Natural killer cell (primary cell): Measurements from ENCODE around the gene NIPBL. TPM values are rescaled to one million over a fixed set of nuclear protein-coding genes. Genes with fewer than 3 reads are reported as not detected.
A peak's percentile ranks its signal among the peaks of the same experiment; 100 is the strongest.

Experiments
- ATAC-seq, 3 donors: fragments of 150-1000 bp in 2 of 3; fragments of 200-7000 bp in 1 of 3; cut with Tn5 transposase; 1 replicate in 1 of 3; 2 replicates in 2 of 3; pipeline ENCODE4 v1.10.0; 2021; ENCODE audit warnings: mild to moderate bottlenecking in 2 of 3, moderate library complexity in 2 of 3
- DNase-seq, 2 donors: peaks; one replicate each; pipeline versions ENCODE4 v3.0.0 to v3.0.0-alpha.2; 2013 to 2021; ENCODE audit warnings: mixed read lengths in 1 of 2
- H3K27ac ChIP-seq: one replicate; pipeline ENCODE4 v1.5.1; 2013; ENCODE audit warnings: mild to moderate bottlenecking, low read length
- H3K27me3 ChIP-seq: one replicate; pipeline ENCODE4 v1.6.1; 2013; ENCODE audit warnings: low read length; ENCODE audit not compliant: control insufficient read depth, insufficient read depth
- H3K36me3 ChIP-seq: one replicate; pipeline ENCODE4 v1.6.1; 2013; ENCODE audit warnings: low read length; ENCODE audit not compliant: control insufficient read depth, insufficient read depth
- H3K4me1 ChIP-seq: one replicate; pipeline ENCODE4 v1.6.1; 2013; ENCODE audit warnings: low read length; ENCODE audit not compliant: control insufficient read depth, insufficient read depth
- H3K4me3 ChIP-seq: one replicate; pipeline ENCODE4 v1.5.1; 2013; ENCODE audit warnings: low read length
- H3K9me3 ChIP-seq: one replicate; pipeline ENCODE4 v1.6.1; 2013; ENCODE audit warnings: low read length; ENCODE audit not compliant: control insufficient read depth, insufficient read depth
- H3K27ac Mint-ChIP-seq, 2 donors: one replicate each; pipeline ENCODE4 v1.8.0; 2022; ENCODE audit warnings: mild to moderate bottlenecking in 2 of 2, mixed read lengths in 2 of 2, moderate library complexity in 1 of 2
- H3K27me3 Mint-ChIP-seq, 2 donors: one replicate each; pipeline ENCODE4 v1.8.0; 2022; ENCODE audit warnings: low read depth in 2 of 2, mixed read lengths in 2 of 2
- H3K36me3 Mint-ChIP-seq: one replicate; pipeline ENCODE4 v1.8.0; 2022; ENCODE audit warnings: mixed read lengths
- H3K4me1 Mint-ChIP-seq, 2 donors: one replicate each; pipeline ENCODE4 v1.8.0; 2022; ENCODE audit warnings: mixed read lengths in 2 of 2
- H3K4me3 Mint-ChIP-seq: one replicate; pipeline ENCODE4 v1.8.0; 2022; ENCODE audit warnings: mild to moderate bottlenecking, moderate library complexity, mixed read lengths
- H3K9me3 Mint-ChIP-seq, 2 donors: one replicate each; pipeline ENCODE4 v1.8.0; 2022; ENCODE audit warnings: mixed read lengths in 2 of 2
- WGBS: methylation state at CpG from one replicate; pipeline ENCODE4 v1.1.7; 2013; ENCODE audit warnings: missing lambda C conversion rate; ENCODE audit not compliant: insufficient coverage; 5-methylcytosine and 5-hydroxymethylcytosine counted together
- intact Hi-C: fragments of 100-400 bp; cut with micrococcal nuclease; formaldehyde crosslinking; loops from one replicate; pipeline ENCODE4 v1.14.2; 2022
- total RNA-seq, 4 donors: library from RNA; stranded (reverse); fragments of 120-200 nt in 1 of 4; gene quantifications; one replicate each; pipeline versions ENCODE4 v1.2.3 to v1.2.4, GENCODE V29; 2013 to 2022
- TF ChIP-seq, protein P1 (sequence below): fragments of 200-600 bp; IDR thresholded peaks from one replicate; pipeline ENCODE4 v1.8.0; 2022; ENCODE audit warnings: antibody characterized with exemption

NIPBL gene
- total RNA-seq, 3 donors from 2014 or later (not counting 1 experiment from before 2014, with no cell fraction given): 137 to 153 (median 145) TPM

DNA sequence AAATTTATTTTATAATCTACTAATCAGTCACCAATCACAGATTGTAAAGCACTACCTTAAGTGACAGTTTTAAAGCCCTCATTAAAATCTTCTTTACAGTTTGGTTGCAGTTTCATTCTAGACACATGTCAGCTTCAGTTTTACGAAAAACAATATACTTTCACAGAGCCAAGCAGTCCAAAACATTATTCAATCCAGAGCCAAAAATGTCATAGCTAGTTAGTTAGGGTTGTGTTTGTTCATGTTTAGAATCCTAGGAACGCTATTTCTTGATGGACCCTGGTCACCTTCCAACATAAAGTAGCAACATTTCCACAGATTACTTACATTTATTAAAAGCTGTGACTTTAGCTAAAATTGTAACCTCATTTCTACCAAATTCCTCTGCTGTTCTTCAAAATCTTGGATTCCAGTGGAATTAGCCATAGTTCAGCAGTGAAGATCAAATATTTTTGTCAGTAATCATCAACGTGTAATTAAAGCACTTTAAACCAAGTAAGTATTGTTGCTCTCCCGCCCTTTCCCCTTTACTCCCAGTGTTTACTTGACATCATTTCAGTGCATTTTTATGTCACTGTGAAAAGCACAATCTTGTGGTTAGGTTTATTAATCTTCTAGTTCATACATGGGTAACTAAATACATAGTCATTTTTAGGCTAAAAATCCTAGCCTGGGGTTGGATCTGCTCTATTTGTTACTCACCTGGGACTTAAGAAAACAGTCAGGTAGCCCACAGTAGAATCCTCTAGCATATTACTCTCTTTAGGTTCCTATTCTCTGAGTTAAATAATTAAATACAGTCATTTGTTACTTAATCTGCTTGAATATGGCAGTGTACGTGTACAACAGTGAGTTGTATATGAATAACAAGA, 74.3 kb downstream of the NIPBL start:
- H3K9me3 ChIP-seq: no peaks in the 10 kb centered on the region
- peaks cover 53 to 63% of the 10 kb centered on the region in 2 donors for H3K4me1 Mint-ChIP-seq
- no peaks in the 10 kb centered on the region for H3K9me3 Mint-ChIP-seq
- no peaks in the 10 kb centered on the region for H3K4me1 ChIP-seq
- no peak overlapping the region for H3K4me3 ChIP-seq
- H3K36me3 Mint-ChIP-seq: no peaks in the 10 kb centered on the region
- DNase-seq (no peak), ATAC-seq (no peak)
- H3K27ac Mint-ChIP-seq: peak overlapping the region; percentile 56 to 61
- TF ChIP-seq, protein P1, sequence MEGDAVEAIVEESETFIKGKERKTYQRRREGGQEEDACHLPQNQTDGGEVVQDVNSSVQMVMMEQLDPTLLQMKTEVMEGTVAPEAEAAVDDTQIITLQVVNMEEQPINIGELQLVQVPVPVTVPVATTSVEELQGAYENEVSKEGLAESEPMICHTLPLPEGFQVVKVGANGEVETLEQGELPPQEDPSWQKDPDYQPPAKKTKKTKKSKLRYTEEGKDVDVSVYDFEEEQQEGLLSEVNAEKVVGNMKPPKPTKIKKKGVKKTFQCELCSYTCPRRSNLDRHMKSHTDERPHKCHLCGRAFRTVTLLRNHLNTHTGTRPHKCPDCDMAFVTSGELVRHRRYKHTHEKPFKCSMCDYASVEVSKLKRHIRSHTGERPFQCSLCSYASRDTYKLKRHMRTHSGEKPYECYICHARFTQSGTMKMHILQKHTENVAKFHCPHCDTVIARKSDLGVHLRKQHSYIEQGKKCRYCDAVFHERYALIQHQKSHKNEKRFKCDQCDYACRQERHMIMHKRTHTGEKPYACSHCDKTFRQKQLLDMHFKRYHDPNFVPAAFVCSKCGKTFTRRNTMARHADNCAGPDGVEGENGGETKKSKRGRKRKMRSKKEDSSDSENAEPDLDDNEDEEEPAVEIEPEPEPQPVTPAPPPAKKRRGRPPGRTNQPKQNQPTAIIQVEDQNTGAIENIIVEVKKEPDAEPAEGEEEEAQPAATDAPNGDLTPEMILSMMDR: no peak
- H3K36me3 ChIP-seq: peaks cover 5% of the 10 kb centered on the region
- no peaks in the 10 kb centered on the region for H3K27me3 Mint-ChIP-seq
- 81% methylated on average over 2 of the region's 5 CpGs for WGBS
- intact Hi-C loops: no loop called here
- H3K27me3 ChIP-seq: no peaks in the 10 kb centered on the region
- H3K27ac ChIP-seq: no peak overlapping the region
- H3K4me3 Mint-ChIP-seq: no peak overlapping the region

DNA sequence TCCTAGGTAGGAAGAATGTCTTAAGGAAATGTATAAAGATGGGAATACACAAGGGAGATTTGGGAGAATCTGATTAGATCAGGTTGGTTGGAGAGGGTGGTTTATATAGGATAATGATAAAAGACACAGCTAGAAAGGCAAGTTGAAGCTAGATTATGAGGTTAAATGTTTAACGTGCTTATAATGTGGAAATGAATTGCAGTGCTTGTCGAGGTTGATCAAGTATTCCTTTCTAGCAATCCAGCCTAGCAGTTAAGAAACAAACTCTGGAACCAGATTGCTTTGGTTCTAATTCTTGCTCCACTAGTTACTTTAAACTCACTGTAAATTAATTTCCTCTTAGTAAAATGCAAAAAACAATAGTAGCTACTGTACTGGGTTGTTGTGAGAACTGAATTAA, 76.5 kb downstream of the NIPBL start:
- Histone ChIP-seq H3K9me3 (no peaks in the 10 kb centered on the region), H3K36me3 (peaks cover 19% of the 10 kb centered on the region), H3K27ac (no peak overlapping the region), H3K27me3 (no peaks in the 10 kb centered on the region), H3K4me3 (no peak overlapping the region), H3K4me1 (no peaks in the 10 kb centered on the region)
- Mint-ChIP-seq H3K36me3 (no peaks in the 10 kb centered on the region), H3K27ac (peak overlapping the region in 1 of 2 donors; percentile 3), H3K9me3 (no peaks in the 10 kb centered on the region), H3K4me3 (no peak overlapping the region), H3K27me3 (no peaks in the 10 kb centered on the region), H3K4me1 (peaks cover 43 to 50% of the 10 kb centered on the region in 2 donors)
- WGBS: 100% methylated on average over 2 of the region's 2 CpGs
- ATAC-seq: no peak
- no peak for DNase-seq
- intact Hi-C loops: no loop called here
- TF ChIP-seq, protein P1: no peak

DNA sequence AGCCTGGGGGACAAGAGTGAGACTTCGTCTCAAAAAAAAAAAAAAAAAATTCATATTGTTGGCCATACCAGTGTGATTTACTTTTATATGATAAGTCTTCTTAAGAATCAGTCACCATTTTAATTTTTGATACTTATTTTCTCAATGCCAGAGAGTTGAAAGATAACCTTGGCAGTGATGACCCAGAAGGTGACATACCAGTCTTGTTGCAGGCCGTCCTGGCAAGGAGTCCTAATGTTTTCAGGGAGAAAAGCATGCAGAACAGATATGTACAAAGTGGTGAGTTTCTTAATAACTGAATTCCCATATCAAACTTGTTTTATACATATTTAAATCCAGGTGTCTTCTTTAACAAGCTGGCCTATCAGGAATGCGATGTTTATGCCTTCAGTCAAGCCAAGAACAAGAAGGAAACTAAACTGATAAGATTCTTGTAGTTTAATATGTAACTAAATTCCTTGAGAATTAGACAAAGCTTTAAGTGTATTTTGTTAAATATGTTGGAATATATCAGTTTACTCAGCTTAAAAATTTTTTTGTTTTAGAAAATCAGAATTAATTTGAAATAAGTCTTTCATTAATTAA, 81.5 kb downstream of the NIPBL start:
- 100% methylated on average over 1 of the region's 3 CpGs for WGBS
- no peak overlapping the region for H3K4me3 Mint-ChIP-seq
- Histone ChIP-seq H3K27ac (no peak overlapping the region), H3K4me1 (no peaks in the 10 kb centered on the region), H3K36me3 (peaks cover 48% of the 10 kb centered on the region), H3K9me3 (no peaks in the 10 kb centered on the region), H3K4me3 (no peak overlapping the region), H3K27me3 (no peaks in the 10 kb centered on the region)
- intact Hi-C loops: no loop called here
- H3K9me3 Mint-ChIP-seq: no peaks in the 10 kb centered on the region
- no peak for DNase-seq
- no peaks in the 10 kb centered on the region for H3K36me3 Mint-ChIP-seq
- H3K27me3 Mint-ChIP-seq: no peaks in the 10 kb centered on the region
- TF ChIP-seq, protein P1: no peak
- no peak overlapping the region for H3K27ac Mint-ChIP-seq
- H3K4me1 Mint-ChIP-seq: peaks cover 13 to 17% of the 10 kb centered on the region in 2 donors
- ATAC-seq: no peak
